Suprapubic skin (tissue), 4 donors: Measurements from ENCODE around the gene NRG4.
"Not testable (repeated sequence)": the region's sequence is repeated elsewhere in the genome, so short reads cannot be mapped to it uniquely, and the experiment has no call there.

ENCODE experiments used
- EP300 ChIP-seq: sonication (generic); formaldehyde crosslinking; IDR thresholded peaks from one replicate; pipeline ENCODE4 v1.6.1; 2017; ENCODE audit warnings: antibody characterized with exemption
- POLR2A ChIP-seq, 2 donors: fragments of 450-650 bp; IDR thresholded peaks; one replicate each; pipeline ENCODE4 v1.6.1; 2017; ENCODE audit warnings: antibody characterized with exemption in 2 of 2, mild to moderate bottlenecking in 2 of 2, moderate library complexity in 2 of 2
- POLR2AphosphoS5 ChIP-seq, 3 donors: sonication (generic); formaldehyde crosslinking; IDR thresholded peaks; one replicate each; pipeline ENCODE4 v1.6.1; 2017; ENCODE audit warnings: antibody characterized with exemption in 3 of 3
- TF ChIP-seq, protein P1 (sequence below), 2 donors: fragments of 200-600 bp in 1 of 2; fragments of 450-650 bp in 1 of 2; sonication (generic) in 1 of 2; IDR thresholded peaks; one replicate each; pipeline ENCODE4 v1.5.1; 2016 to 2019; ENCODE audit warnings: antibody characterized with exemption in 2 of 2, mild to moderate bottlenecking in 1 of 2, moderate library complexity in 1 of 2

DNA sequence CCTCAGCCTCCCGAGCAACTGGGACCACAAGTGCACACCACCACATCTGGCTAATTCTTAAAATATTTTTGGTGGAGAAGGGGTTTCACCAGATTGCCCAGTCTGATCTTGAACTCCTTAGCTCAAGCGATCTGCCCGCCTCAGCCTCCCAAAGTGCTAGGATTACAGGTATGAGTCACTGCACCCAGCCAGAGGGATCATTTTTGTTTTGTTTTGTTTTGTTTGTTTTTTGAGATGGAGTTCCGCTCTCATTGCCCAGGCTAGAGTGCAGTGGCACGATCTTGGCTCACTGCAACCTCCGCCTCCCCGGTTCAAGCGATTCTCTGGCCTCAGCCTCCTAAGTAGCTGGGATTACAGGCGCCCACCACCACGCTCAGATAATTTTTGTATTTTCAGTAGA, 42.0 kb upstream of the NRG4 start:
- TF ChIP-seq, protein P1, sequence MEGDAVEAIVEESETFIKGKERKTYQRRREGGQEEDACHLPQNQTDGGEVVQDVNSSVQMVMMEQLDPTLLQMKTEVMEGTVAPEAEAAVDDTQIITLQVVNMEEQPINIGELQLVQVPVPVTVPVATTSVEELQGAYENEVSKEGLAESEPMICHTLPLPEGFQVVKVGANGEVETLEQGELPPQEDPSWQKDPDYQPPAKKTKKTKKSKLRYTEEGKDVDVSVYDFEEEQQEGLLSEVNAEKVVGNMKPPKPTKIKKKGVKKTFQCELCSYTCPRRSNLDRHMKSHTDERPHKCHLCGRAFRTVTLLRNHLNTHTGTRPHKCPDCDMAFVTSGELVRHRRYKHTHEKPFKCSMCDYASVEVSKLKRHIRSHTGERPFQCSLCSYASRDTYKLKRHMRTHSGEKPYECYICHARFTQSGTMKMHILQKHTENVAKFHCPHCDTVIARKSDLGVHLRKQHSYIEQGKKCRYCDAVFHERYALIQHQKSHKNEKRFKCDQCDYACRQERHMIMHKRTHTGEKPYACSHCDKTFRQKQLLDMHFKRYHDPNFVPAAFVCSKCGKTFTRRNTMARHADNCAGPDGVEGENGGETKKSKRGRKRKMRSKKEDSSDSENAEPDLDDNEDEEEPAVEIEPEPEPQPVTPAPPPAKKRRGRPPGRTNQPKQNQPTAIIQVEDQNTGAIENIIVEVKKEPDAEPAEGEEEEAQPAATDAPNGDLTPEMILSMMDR (IDR thresholded peaks at IDR 0.05) = not testable (repeated sequence)
- TF ChIP-seq EP300; POLR2AphosphoS5 (IDR thresholded peaks at IDR 0.05); POLR2A (IDR thresholded peaks at IDR 0.05): not testable (repeated sequence)
